GM12865 (cell line): ENCODE data around the gene GLP2R.
"Not testable (repeated sequence)": the region's sequence is repeated elsewhere in the genome, so short reads cannot be mapped to it uniquely, and the experiment has no call there.

Experiments
- DNase-seq: peaks from one replicate; pipeline ENCODE4 v3.0.0; 2010; ENCODE audit warnings: low read depth
- H3K4me3 ChIP-seq: 2 replicates; pipeline ENCODE4 v1.5.1; 2011; ENCODE audit warnings: mild to moderate bottlenecking, low read depth, low read length, control low read depth
- CTCF ChIP-seq: IDR thresholded peaks from 2 replicates; pipeline ENCODE4 v1.5.1; 2011; ENCODE audit warnings: low read length, control low read depth, low read depth, inconsistent platforms; ENCODE audit not compliant: insufficient read depth; ENCODE audit errors: missing control alignments

Gene GLP2R

GRCh38 chr17:9916108-9916507 lies 90.4 kb downstream of the GLP2R start:
- no peak for TF ChIP-seq CTCF
- no peak overlapping the region for H3K4me3 ChIP-seq
- no peak for DNase-seq

DNA sequence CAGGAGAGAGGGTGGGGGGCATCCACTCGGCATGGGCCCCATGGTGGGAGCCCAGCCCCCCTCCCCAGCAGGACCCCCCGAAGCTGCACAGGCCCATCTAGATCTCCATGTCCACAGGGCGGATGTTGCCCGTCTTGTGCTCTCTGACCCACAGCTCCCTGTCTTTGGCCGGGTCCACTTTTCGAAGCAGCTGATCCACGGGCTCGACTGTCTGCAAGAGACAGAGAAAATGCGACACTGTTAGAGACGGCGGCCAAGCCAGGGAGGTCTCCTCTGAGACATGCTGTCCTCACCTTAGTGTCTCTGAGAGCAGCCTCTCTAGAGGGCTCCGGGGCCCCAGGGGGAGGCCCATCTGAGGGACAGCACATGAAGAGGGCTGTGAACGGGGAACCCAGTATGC lies 91.4 kb downstream of the GLP2R start:
- DNase-seq: no peak
- H3K4me3 ChIP-seq: no peak overlapping the region
- TF ChIP-seq CTCF: no peak

DNA sequence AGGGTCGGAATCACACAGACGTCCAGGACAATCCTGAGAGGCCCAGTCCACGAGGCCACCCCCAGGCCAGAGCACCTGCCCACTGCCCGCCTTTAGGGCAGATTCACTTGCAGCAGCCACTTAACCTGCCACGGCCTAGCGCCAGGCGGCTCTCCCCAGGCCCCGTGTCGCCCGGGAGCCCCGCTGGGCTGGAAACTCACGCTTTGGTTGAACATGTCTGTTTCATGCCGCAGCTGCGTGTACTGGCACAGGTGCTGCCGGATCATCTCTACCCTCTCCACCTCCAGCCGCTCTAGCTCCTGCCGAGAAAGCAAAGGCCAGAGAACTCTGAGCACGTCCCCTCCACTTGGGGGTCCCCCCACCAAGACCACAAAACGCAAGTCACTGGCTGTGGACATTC lies 92.1 kb downstream of the GLP2R start:
- DNase-seq: no peak
- H3K4me3 ChIP-seq: no peak overlapping the region
- no peak for TF ChIP-seq CTCF

DNA sequence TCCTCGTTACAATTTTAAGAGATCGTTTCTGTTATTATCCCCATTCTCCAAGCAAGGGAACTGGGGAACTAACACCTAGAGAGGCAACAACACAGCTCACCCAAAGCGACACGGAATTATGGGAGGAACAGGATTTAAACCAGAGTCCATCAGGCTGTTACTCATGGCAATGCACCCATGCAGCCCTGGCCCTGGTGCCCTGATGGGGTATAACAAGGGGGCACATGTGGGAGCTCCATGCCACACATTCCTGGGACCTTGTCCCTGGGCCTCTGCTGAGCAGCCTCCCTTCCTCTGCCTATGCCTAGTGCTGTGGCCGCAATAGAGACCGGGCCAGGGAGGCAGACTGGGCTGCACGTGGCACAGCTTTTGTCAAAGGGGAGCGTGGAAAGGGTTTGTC lies 92.6 kb downstream of the GLP2R start:
- TF ChIP-seq CTCF: no peak
- DNase-seq: no peak
- H3K4me3 ChIP-seq: no peak overlapping the region

GRCh38 chr17:9918804-9919352 lies 93.2 kb downstream of the GLP2R start:
- no peak overlapping the region for H3K4me3 ChIP-seq
- no peak for TF ChIP-seq CTCF
- DNase-seq: no peak

- not testable (repeated sequence) for H3K4me3 ChIP-seq, DNase-seq
Observed at GRCh38 chr17:9921216-9921615, 95.5 kb downstream of the GLP2R start.

DNA sequence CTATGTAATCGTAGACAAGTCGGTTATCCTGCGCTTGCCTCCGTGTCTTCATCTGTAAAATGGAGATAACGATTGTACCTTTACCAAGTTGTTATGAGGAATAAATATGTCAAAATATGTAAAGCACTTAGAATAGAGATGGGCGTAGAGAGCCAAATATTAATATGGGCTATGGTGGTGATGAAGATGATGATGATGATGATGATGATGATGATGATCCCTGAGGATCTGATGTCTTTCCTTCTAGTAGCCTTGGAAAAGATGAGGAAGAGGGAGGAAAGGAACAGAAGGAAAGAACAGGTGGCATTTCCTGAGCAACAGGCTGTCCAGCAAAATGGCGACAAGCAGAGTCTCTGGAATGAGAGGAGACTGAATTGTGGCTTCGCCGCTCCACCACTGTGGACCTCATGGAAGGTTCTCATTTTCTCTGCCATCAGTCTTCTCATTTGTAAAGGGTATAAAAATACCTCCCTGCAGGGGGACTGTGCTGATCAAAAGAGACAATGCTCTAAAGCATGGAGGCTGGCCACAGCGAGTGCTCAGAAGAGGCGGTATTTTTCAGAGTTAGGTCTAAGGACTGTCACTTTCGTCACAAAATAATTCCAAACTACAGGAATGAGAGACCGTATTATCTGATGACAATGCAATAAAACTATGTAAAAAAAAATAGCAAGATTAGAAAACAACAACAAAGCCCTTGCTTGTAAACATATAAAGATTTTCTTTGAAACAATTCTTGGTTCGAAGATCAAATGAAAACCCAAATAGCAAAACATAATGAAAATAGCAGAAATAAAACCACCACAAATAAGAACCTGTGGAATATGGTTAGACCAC lies 96.5 kb downstream of the GLP2R start:
- no peak for TF ChIP-seq CTCF
- no peak overlapping the region for H3K4me3 ChIP-seq
- no peak for DNase-seq
